Measurements from ENCODE around the gene STXBP6. TPM values are rescaled to one million over a fixed set of nuclear protein-coding genes. Genes with fewer than 3 reads are reported as not detected.

Gene STXBP6
- total RNA-seq, 1 experiment from 2014 or later = 0.27 TPM

DNA sequence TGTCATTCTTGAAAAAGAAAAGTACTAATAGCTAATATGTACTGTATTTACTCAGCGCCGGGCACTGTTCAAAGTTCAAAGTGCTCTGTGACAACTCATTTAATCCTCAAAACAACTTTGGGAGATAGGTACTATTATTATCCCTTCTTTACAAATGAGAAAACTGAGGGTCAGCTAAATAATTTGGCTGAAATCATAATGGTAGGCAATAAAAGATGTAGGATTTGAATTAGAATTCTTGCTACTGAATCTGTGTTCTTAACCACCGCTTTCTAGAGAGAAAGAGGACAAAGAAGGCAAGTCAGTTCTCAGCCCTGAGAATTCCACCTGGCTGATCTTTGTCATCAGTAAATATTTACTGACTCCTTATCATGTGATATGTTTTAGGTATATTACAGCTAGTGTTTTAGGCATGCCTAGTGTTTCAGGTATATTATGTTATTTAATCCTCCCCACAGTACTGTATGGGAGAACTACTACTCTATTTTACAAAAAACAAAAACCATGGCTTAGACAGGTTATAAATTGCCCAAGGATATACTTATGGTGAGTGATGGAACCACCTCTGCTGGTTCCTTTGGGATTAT is 210.2 kb downstream of the STXBP6 start:
- CTCF ChIA-PET = no interaction called here
- Histone ChIP-seq H3K4me1 (ENCODE audit: control insufficient read depth in 1 of 2, insufficient read depth in 2 of 2, low read length in 2 of 2) (no peaks in the 10 kb centered on the region), H3K79me2 (ENCODE audit: insufficient read depth, low read length) (no peaks in the 10 kb centered on the region), H3K36me3 (ENCODE audit: control insufficient read depth in 1 of 2, insufficient read depth in 2 of 2, low read length in 2 of 2) (no peaks in the 10 kb centered on the region), H3K9ac (ENCODE audit: low read length) (no peak overlapping the region), H3K4me2 (ENCODE audit: low read length) (no peak overlapping the region), H3K27me3 (ENCODE audit: insufficient read depth, low read length) (no peaks in the 10 kb centered on the region), H2AFZ (ENCODE audit: low read depth, low read length, poor library complexity, severe bottlenecking) (no peak overlapping the region), H3K9me2 (ENCODE audit: insufficient read depth) (no peaks in the 10 kb centered on the region), H3K27ac (ENCODE audit: low read depth, low read length) (no peak overlapping the region), H3K4me3 (replicated peaks in 1 of 2; ENCODE audit: low read depth in 1 of 2, low read length in 2 of 2) (no peak overlapping the region), H4K20me1 (ENCODE audit: insufficient read depth) (no peaks in the 10 kb centered on the region), H3K9me3 (ENCODE audit: control insufficient read depth in 1 of 2, insufficient read depth in 1 of 2, low read depth in 1 of 2, low read length in 2 of 2) (0 out of 4 replicates have a peak, but pooled peaks cover 0 to 9% of the 10 kb centered on the region in 2 experiments)
- ATAC-seq (no peak), DNase-seq (ENCODE audit: low read depth, low spot score) (no peak)
- intact Hi-C loops (cut with micrococcal nuclease) = no loop called here
- no TSS peak for BruUV-seq (replicated peaks)
- POLR2A ChIA-PET = no interaction called here
- TF ChIP-seq, protein P1, sequence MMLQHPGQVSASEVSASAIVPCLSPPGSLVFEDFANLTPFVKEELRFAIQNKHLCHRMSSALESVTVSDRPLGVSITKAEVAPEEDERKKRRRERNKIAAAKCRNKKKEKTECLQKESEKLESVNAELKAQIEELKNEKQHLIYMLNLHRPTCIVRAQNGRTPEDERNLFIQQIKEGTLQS (IDR thresholded peaks at IDR 0.05) = no peak
- TF ChIP-seq EGR1 (IDR thresholded peaks at IDR 0.05; ENCODE audit: low read depth) = no peak
- RAD21 ChIA-PET (ENCODE audit: low non-redundant PET in 1 of 2, low total read pairs in 2 of 2, uncharacterized antibody in 2 of 2, unreplicated experiment in 2 of 2) = no interaction called here

DNA sequence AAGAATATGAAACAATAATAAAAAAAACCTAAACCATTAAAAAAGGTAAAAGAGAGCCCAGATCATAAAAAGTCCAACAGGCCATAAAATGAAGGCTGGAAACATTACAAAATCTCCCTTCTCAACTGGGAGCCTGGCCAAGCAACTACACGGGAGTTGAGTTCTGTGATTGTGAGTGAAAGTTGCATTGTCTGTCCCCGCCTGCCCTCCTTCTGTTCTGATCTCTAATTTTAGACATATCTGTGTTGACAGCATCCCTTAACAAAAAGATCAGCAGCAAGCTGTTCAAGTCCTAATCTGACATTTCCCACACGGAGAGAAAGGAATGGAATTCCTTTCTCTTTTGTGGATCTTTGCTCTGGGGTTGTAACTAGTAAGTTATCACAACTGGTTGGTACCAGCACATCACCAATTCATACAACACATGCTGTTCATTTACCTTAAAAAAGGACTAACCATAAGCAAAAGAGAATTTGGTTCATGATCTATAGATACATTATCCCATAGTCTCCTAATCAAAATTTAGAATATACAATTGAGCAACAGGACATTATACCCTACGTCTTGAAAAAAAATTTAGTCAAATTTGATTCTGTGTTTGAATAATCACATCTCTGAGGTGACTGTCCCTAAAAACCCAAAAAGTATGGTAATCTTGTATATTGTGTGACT is 210.9 kb downstream of the STXBP6 start:
- no peaks in the 10 kb centered on the region for H3K27me3 ChIP-seq (ENCODE audit: insufficient read depth, low read length)
- H3K36me3 ChIP-seq (ENCODE audit: control insufficient read depth in 1 of 2, insufficient read depth in 2 of 2, low read length in 2 of 2) = no peaks in the 10 kb centered on the region
- intact Hi-C loops (cut with micrococcal nuclease) = no loop called here
- no peaks in the 10 kb centered on the region for H3K4me1 ChIP-seq (ENCODE audit: control insufficient read depth in 1 of 2, insufficient read depth in 2 of 2, low read length in 2 of 2)
- ChIA-PET RAD21 (ENCODE audit: low non-redundant PET in 1 of 2, low total read pairs in 2 of 2, uncharacterized antibody in 2 of 2, unreplicated experiment in 2 of 2) (no interaction called here), CTCF (no interaction called here), POLR2A (no interaction called here)
- no TSS peak for BruUV-seq (replicated peaks)
- TF ChIP-seq POLR2A (IDR thresholded peaks at IDR 0.05; ENCODE audit: borderline replicate concordance, extremely low read depth, insufficient read depth, insufficient read length) (no peak), SP1 (IDR thresholded peaks at IDR 0.05; ENCODE audit: low read depth) (no peak), ZFX (IDR thresholded peaks at IDR 0.05) (no peak), YY1 (IDR thresholded peaks at IDR 0.05; ENCODE audit: extremely low read depth, insufficient replicate concordance, low read depth, low read length) (no peak), EGR1 (IDR thresholded peaks at IDR 0.05; ENCODE audit: low read depth) (no peak), FOSL1 (IDR thresholded peaks at IDR 0.05; ENCODE audit: low read depth) (no peak), SRF (IDR thresholded peaks at IDR 0.05; ENCODE audit: low read depth) (no peak), ZNF274 (IDR thresholded peaks at IDR 0.05; ENCODE audit: low read depth, low read length) (no peak), POLR2AphosphoS5 (IDR thresholded peaks at IDR 0.05; ENCODE audit: low read depth, low read length) (no peak), TCF7L2 (IDR thresholded peaks at IDR 0.05; ENCODE audit: borderline replicate concordance, extremely low read depth, insufficient read depth, insufficient read length) (no peak)
- TF ChIP-seq, protein P1 (IDR thresholded peaks at IDR 0.05) = no peak
- TF ChIP-seq, protein P2, sequence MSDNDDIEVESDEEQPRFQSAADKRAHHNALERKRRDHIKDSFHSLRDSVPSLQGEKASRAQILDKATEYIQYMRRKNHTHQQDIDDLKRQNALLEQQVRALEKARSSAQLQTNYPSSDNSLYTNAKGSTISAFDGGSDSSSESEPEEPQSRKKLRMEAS (IDR thresholded peaks at IDR 0.05) = no peak
- TF ChIP-seq, protein P3, sequence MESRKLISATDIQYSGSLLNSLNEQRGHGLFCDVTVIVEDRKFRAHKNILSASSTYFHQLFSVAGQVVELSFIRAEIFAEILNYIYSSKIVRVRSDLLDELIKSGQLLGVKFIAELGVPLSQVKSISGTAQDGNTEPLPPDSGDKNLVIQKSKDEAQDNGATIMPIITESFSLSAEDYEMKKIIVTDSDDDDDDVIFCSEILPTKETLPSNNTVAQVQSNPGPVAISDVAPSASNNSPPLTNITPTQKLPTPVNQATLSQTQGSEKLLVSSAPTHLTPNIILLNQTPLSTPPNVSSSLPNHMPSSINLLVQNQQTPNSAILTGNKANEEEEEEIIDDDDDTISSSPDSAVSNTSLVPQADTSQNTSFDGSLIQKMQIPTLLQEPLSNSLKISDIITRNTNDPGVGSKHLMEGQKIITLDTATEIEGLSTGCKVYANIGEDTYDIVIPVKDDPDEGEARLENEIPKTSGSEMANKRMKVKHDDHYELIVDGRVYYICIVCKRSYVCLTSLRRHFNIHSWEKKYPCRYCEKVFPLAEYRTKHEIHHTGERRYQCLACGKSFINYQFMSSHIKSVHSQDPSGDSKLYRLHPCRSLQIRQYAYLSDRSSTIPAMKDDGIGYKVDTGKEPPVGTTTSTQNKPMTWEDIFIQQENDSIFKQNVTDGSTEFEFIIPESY (IDR thresholded peaks at IDR 0.05; ENCODE audit: extremely low read depth, insufficient replicate concordance, low read length) = no peak
- TF ChIP-seq, protein P4, sequence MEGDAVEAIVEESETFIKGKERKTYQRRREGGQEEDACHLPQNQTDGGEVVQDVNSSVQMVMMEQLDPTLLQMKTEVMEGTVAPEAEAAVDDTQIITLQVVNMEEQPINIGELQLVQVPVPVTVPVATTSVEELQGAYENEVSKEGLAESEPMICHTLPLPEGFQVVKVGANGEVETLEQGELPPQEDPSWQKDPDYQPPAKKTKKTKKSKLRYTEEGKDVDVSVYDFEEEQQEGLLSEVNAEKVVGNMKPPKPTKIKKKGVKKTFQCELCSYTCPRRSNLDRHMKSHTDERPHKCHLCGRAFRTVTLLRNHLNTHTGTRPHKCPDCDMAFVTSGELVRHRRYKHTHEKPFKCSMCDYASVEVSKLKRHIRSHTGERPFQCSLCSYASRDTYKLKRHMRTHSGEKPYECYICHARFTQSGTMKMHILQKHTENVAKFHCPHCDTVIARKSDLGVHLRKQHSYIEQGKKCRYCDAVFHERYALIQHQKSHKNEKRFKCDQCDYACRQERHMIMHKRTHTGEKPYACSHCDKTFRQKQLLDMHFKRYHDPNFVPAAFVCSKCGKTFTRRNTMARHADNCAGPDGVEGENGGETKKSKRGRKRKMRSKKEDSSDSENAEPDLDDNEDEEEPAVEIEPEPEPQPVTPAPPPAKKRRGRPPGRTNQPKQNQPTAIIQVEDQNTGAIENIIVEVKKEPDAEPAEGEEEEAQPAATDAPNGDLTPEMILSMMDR (IDR thresholded peaks at IDR 0.05 in 2 of 3, conservative IDR thresholded peaks at IDR 0.05 in 1 of 3; ENCODE audit: borderline replicate concordance in 1 of 3, insufficient read depth in 1 of 3, low read depth in 2 of 3, low read length in 2 of 3) = no peak
- no peak overlapping the region for H3K27ac ChIP-seq (ENCODE audit: low read depth, low read length)
- no peak overlapping the region for H3K4me3 ChIP-seq (replicated peaks in 1 of 2; ENCODE audit: low read depth in 1 of 2, low read length in 2 of 2)
- no peak for DNase-seq (ENCODE audit: low read depth, low spot score)
- no peak overlapping the region for H2AFZ ChIP-seq (ENCODE audit: low read depth, low read length, poor library complexity, severe bottlenecking)
- H3K4me2 ChIP-seq (ENCODE audit: low read length) = no peak overlapping the region
- H3K79me2 ChIP-seq (ENCODE audit: insufficient read depth, low read length) = no peaks in the 10 kb centered on the region
- H3K9ac ChIP-seq (ENCODE audit: low read length) = no peak overlapping the region
- H3K9me2 ChIP-seq (ENCODE audit: insufficient read depth) = no peaks in the 10 kb centered on the region
- H4K20me1 ChIP-seq (ENCODE audit: insufficient read depth) = no peaks in the 10 kb centered on the region
- H3K9me3 ChIP-seq (ENCODE audit: control insufficient read depth in 1 of 2, insufficient read depth in 1 of 2, low read depth in 1 of 2, low read length in 2 of 2) = 0 out of 4 replicates have a peak, but pooled peaks cover 0 to 9% of the 10 kb centered on the region in 2 experiments
- ATAC-seq = no peak

Measured in HCT116 (cell line).